GM23338 (cell line): ENCODE results near the gene LGALS1. TPM values are rescaled to one million over a fixed set of nuclear protein-coding genes. Genes with fewer than 3 reads are reported as not detected.

Source experiments
- ATAC-seq: fragments of 200-7000 bp; cut with Tn5 transposase; 3 replicates; pipeline ENCODE4 v1.9.1; 2020
- DNase-seq: peaks from one replicate; pipeline ENCODE4 v3.0.0-alpha.2; 2015; ENCODE audit warnings: low spot score
- H2AFZ ChIP-seq: fragments of 200-600 bp; sonication (generic); 2 replicates; pipeline ENCODE4 v1.8.0; 2016; ENCODE audit warnings: antibody characterized with exemption, mild to moderate bottlenecking, moderate library complexity
- H3F3A ChIP-seq: fragments of 200-600 bp; sonication (generic); replicated peaks from 2 replicates; pipeline ENCODE4 v1.8.0; 2017; ENCODE audit warnings: antibody characterized with exemption, mixed run types, low read depth
- H3K27ac ChIP-seq: fragments of 200-600 bp; sonication (generic); 2 replicates; pipeline ENCODE4 v1.6.1; 2016; ENCODE audit warnings: low read depth
- H3K27me3 ChIP-seq: fragments of 200-600 bp; sonication (generic); 2 replicates; pipeline ENCODE4 v1.8.0; 2016; ENCODE audit warnings: mild to moderate bottlenecking, mixed run types, moderate library complexity; ENCODE audit not compliant: insufficient read depth
- H3K36me3 ChIP-seq: fragments of 200-600 bp; sonication (generic); 2 replicates; pipeline ENCODE4 v1.8.0; 2016; ENCODE audit warnings: mild to moderate bottlenecking; ENCODE audit not compliant: insufficient read depth
- H3K4me1 ChIP-seq: fragments of 200-600 bp; sonication (generic); 2 replicates; pipeline ENCODE4 v1.8.0; 2016; ENCODE audit warnings: mild to moderate bottlenecking, moderate library complexity; ENCODE audit not compliant: insufficient read depth
- H3K4me2 ChIP-seq: fragments of 200-600 bp; sonication (generic); 2 replicates; pipeline ENCODE4 v1.7.1; 2017; ENCODE audit warnings: mixed run types
- H3K4me3 ChIP-seq: fragments of 200-600 bp; sonication (generic); 2 replicates; pipeline ENCODE4 v1.6.1; 2016; ENCODE audit warnings: mixed run types
- H3K79me2 ChIP-seq: fragments of 200-600 bp; sonication (generic); replicated peaks from 2 replicates; pipeline ENCODE4 v1.8.0; 2017; ENCODE audit warnings: mild to moderate bottlenecking; ENCODE audit not compliant: insufficient read depth
- H3K9me2 ChIP-seq: fragments of 200-600 bp; sonication (generic); 2 replicates; pipeline ENCODE4 v1.8.0; 2017; ENCODE audit not compliant: insufficient read depth
- H4K20me1 ChIP-seq: fragments of 200-600 bp; sonication (generic); replicated peaks from 2 replicates; pipeline ENCODE4 v1.8.0; 2017; ENCODE audit warnings: mild to moderate bottlenecking; ENCODE audit not compliant: insufficient read depth
- H3K27ac Mint-ChIP-seq: 2 replicates; pipeline ENCODE4 v1.8.0; 2020; ENCODE audit warnings: inconsistent platforms, mild to moderate bottlenecking, moderate library complexity, mixed read lengths
- H3K27me3 Mint-ChIP-seq: 3 replicates; pipeline ENCODE4 v1.8.0; 2022; ENCODE audit warnings: low read depth, mild to moderate bottlenecking, moderate library complexity, mixed read lengths, inconsistent platforms; ENCODE audit not compliant: insufficient read depth, poor library complexity
- H3K36me3 Mint-ChIP-seq: 3 replicates; pipeline ENCODE4 v1.8.0; 2021; ENCODE audit warnings: low read depth, mild to moderate bottlenecking, inconsistent platforms, moderate library complexity, mixed read lengths
- H3K4me1 Mint-ChIP-seq: 3 replicates; pipeline ENCODE4 v1.8.0; 2020; ENCODE audit warnings: mild to moderate bottlenecking, inconsistent platforms, mixed read lengths
- H3K4me3 Mint-ChIP-seq: 3 replicates; pipeline ENCODE4 v1.8.0; 2021; ENCODE audit warnings: moderate library complexity, mild to moderate bottlenecking, inconsistent platforms, mixed read lengths
- H3K9me3 Mint-ChIP-seq: 3 replicates; pipeline ENCODE4 v1.8.0; 2020; ENCODE audit warnings: moderate library complexity, mild to moderate bottlenecking, inconsistent platforms, mixed read lengths
- CREB1 ChIP-seq: fragments of 250-450 bp; sonication (Bioruptor Pico); IDR thresholded peaks from 2 replicates; pipeline ENCODE4 v1.5.0; 2020; ENCODE audit warnings: low read depth, mild to moderate bottlenecking, moderate library complexity
- EZH2 ChIP-seq: fragments of 200-600 bp; sonication (generic); IDR thresholded peaks from one replicate; pipeline ENCODE4 v1.8.0; 2017; ENCODE audit warnings: antibody characterized with exemption, mild to moderate bottlenecking, low read depth; ENCODE audit not compliant: unreplicated experiment
- EZH2phosphoT487 ChIP-seq: fragments of 200-600 bp; sonication (generic); IDR thresholded peaks from one replicate; pipeline ENCODE4 v1.8.1; 2018; ENCODE audit warnings: antibody characterized with exemption; ENCODE audit not compliant: unreplicated experiment
- JUNB ChIP-seq: IDR thresholded peaks from one replicate; pipeline ENCODE4 v1.6.1; 2016; ENCODE audit warnings: antibody characterized with exemption; ENCODE audit not compliant: unreplicated experiment
- NANOG ChIP-seq: IDR thresholded peaks from 2 replicates; pipeline ENCODE4 v1.6.1; 2016; ENCODE audit warnings: antibody characterized with exemption, borderline replicate concordance
- POLR2AphosphoS5 ChIP-seq: IDR thresholded peaks from 2 replicates; pipeline ENCODE4 v1.6.1; 2016; ENCODE audit warnings: antibody characterized with exemption, low read depth
- STAT1 ChIP-seq: IDR thresholded peaks from one replicate; pipeline ENCODE4 v1.6.1; 2016; ENCODE audit warnings: antibody characterized with exemption; ENCODE audit not compliant: unreplicated experiment
- ZNF114 ChIP-seq: fragments of 250-450 bp; sonication (Bioruptor Pico); IDR thresholded peaks from 2 replicates; pipeline ENCODE4 v1.5.0; 2020; ENCODE audit warnings: mild to moderate bottlenecking, moderate library complexity
- ZNF331 ChIP-seq: fragments of 250-450 bp; sonication (Bioruptor Pico); IDR thresholded peaks from 2 replicates; pipeline ENCODE4 v1.5.0; 2020; ENCODE audit warnings: low read depth, mild to moderate bottlenecking, moderate library complexity
- polyA plus RNA-seq: library from polyadenylated mRNA; unstranded; fragments of >200 nt; fragmentation: Nextera tagmentation; extraction: Ambion mirVana; gene quantifications from 2 replicates; pipeline ENCODE4 v1.2.1, GENCODE V29; 2016
- total RNA-seq: library from RNA; depleted of rRNA; stranded (reverse); fragments of >200 nt; shearing (Covaris generic); gene quantifications from 2 replicates; pipeline ENCODE4 v1.2.3, GENCODE V29; 2014
- TF ChIP-seq, protein P1 (sequence below): fragments of 250-450 bp; sonication (Bioruptor Pico); IDR thresholded peaks from 2 replicates; pipeline ENCODE4 v1.5.0; 2020; ENCODE audit warnings: mild to moderate bottlenecking, moderate library complexity
- TF ChIP-seq, protein P2 (sequence below), 2 experiments: fragments of 200-600 bp in 1 of 2; sonication (generic) in 1 of 2; conservative IDR thresholded peaks; 2 replicates each; pipeline versions ENCODE4 v1.5.1 to v1.6.1; 2016 to 2017; ENCODE audit warnings: antibody characterized with exemption in 2 of 2, low read depth in 2 of 2, mild to moderate bottlenecking in 2 of 2, moderate library complexity in 1 of 2
- TF ChIP-seq, protein P3 (sequence below): IDR thresholded peaks from 2 replicates; pipeline ENCODE4 v1.6.1; 2016; ENCODE audit warnings: antibody characterized with exemption
- TF ChIP-seq, protein P4 (sequence below): IDR thresholded peaks from one replicate; pipeline ENCODE4 v1.6.1; 2018; ENCODE audit warnings: antibody characterized with exemption; ENCODE audit not compliant: unreplicated experiment

LGALS1 gene
- total and polyA plus RNA-seq, 2 experiments from 2014 or later, result 31.2 to 62.5 TPM

DNA sequence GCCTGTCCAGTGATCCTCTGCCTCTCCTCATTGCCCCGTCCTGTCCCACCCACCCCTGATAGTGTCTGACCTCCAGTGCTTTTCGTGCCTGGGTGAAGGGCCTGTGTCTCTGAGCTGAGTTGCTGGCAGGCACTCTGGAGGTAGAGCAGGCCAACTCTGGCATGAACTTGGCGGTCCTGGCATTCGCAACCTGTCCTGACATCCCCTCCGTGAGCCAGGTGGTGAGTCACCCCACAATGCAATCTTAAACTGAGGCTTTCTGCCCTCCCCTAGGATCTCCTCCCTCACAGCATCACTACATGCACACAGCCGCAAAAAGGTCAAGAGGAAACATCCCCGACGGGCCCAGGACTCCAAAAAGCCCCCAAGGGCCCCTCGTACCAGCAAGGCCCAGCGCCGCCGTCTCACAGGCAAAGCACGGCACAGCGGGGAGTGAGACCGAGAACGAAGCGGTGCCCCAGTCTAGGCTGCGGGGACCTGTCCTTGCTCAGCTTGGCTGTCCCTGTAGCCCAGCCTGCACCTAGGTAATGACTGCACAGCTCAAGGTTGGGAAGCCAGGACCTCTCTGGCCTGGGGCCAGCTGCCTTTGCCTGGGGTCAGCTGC, 15.6 kb downstream of the LGALS1 start:
- H3K79me2 ChIP-seq, result peaks cover 11% of the 10 kb centered on the region
- DNase-seq (no peak), ATAC-seq (no peak)
- H3K27me3 ChIP-seq, result no peaks in the 10 kb centered on the region
- peaks cover 4% of the 10 kb centered on the region for H3K4me1 ChIP-seq
- H3F3A ChIP-seq, result peaks cover 7% of the 10 kb centered on the region
- H3K27ac ChIP-seq, result no peak overlapping the region
- no peaks in the 10 kb centered on the region for H3K9me2 ChIP-seq
- H3K4me3 Mint-ChIP-seq, result no peak overlapping the region; the same call in 2 of the 3 replicates
- peaks cover 6% of the 10 kb centered on the region for H3K27me3 Mint-ChIP-seq
- no peak overlapping the region for H3K4me3 ChIP-seq
- peaks cover 42% of the 10 kb centered on the region for H3K36me3 Mint-ChIP-seq
- no peak overlapping the region for H3K27ac Mint-ChIP-seq
- TF ChIP-seq EZH2phosphoT487 (no peak), POLR2AphosphoS5 (no peak), STAT1 (no peak), CREB1 (CRISPR knock-in tag) (no peak), JUNB (no peak), ZNF331 (CRISPR knock-in tag) (no peak), EZH2 (no peak), ZNF114 (CRISPR knock-in tag) (no peak), NANOG (no peak)
- TF ChIP-seq, protein P1, sequence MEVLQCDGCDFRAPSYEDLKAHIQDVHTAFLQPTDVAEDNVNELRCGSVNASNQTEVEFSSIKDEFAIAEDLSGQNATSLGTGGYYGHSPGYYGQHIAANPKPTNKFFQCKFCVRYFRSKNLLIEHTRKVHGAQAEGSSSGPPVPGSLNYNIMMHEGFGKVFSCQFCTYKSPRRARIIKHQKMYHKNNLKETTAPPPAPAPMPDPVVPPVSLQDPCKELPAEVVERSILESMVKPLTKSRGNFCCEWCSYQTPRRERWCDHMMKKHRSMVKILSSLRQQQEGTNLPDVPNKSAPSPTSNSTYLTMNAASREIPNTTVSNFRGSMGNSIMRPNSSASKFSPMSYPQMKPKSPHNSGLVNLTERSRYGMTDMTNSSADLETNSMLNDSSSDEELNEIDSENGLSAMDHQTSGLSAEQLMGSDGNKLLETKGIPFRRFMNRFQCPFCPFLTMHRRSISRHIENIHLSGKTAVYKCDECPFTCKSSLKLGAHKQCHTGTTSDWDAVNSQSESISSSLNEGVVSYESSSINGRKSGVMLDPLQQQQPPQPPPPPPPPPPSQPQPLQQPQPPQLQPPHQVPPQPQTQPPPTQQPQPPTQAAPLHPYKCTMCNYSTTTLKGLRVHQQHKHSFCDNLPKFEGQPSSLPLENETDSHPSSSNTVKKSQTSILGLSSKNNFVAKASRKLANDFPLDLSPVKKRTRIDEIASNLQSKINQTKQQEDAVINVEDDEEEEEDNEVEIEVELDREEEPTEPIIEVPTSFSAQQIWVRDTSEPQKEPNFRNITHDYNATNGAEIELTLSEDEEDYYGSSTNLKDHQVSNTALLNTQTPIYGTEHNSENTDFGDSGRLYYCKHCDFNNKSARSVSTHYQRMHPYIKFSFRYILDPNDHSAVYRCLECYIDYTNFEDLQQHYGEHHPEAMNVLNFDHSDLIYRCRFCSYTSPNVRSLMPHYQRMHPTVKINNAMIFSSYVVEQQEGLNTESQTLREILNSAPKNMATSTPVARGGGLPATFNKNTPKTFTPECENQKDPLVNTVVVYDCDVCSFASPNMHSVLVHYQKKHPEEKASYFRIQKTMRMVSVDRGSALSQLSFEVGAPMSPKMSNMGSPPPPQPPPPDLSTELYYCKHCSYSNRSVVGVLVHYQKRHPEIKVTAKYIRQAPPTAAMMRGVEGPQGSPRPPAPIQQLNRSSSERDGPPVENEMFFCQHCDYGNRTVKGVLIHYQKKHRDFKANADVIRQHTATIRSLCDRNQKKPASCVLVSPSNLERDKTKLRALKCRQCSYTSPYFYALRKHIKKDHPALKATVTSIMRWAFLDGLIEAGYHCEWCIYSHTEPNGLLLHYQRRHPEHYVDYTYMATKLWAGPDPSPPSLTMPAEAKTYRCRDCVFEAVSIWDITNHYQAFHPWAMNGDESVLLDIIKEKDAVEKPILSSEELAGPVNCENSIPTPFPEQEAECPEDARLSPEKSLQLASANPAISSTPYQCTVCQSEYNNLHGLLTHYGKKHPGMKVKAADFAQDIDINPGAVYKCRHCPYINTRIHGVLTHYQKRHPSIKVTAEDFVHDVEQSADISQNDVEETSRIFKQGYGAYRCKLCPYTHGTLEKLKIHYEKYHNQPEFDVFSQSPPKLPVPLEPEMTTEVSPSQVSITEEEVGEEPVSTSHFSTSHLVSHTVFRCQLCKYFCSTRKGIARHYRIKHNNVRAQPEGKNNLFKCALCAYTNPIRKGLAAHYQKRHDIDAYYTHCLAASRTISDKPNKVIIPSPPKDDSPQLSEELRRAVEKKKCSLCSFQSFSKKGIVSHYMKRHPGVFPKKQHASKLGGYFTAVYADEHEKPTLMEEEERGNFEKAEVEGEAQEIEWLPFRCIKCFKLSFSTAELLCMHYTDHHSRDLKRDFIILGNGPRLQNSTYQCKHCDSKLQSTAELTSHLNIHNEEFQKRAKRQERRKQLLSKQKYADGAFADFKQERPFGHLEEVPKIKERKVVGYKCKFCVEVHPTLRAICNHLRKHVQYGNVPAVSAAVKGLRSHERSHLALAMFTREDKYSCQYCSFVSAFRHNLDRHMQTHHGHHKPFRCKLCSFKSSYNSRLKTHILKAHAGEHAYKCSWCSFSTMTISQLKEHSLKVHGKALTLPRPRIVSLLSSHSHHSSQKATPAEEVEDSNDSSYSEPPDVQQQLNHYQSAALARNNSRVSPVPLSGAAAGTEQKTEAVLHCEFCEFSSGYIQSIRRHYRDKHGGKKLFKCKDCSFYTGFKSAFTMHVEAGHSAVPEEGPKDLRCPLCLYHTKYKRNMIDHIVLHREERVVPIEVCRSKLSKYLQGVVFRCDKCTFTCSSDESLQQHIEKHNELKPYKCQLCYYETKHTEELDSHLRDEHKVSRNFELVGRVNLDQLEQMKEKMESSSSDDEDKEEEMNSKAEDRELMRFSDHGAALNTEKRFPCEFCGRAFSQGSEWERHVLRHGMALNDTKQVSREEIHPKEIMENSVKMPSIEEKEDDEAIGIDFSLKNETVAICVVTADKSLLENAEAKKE (CRISPR knock-in tag), result no peak
- TF ChIP-seq, protein P2, sequence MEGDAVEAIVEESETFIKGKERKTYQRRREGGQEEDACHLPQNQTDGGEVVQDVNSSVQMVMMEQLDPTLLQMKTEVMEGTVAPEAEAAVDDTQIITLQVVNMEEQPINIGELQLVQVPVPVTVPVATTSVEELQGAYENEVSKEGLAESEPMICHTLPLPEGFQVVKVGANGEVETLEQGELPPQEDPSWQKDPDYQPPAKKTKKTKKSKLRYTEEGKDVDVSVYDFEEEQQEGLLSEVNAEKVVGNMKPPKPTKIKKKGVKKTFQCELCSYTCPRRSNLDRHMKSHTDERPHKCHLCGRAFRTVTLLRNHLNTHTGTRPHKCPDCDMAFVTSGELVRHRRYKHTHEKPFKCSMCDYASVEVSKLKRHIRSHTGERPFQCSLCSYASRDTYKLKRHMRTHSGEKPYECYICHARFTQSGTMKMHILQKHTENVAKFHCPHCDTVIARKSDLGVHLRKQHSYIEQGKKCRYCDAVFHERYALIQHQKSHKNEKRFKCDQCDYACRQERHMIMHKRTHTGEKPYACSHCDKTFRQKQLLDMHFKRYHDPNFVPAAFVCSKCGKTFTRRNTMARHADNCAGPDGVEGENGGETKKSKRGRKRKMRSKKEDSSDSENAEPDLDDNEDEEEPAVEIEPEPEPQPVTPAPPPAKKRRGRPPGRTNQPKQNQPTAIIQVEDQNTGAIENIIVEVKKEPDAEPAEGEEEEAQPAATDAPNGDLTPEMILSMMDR (conservative IDR thresholded peaks at IDR 0.05; ENCODE audit: low read depth in 2 of 2), result no peak
- TF ChIP-seq, protein P3, sequence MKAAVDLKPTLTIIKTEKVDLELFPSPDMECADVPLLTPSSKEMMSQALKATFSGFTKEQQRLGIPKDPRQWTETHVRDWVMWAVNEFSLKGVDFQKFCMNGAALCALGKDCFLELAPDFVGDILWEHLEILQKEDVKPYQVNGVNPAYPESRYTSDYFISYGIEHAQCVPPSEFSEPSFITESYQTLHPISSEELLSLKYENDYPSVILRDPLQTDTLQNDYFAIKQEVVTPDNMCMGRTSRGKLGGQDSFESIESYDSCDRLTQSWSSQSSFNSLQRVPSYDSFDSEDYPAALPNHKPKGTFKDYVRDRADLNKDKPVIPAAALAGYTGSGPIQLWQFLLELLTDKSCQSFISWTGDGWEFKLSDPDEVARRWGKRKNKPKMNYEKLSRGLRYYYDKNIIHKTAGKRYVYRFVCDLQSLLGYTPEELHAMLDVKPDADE, result no peak
- TF ChIP-seq, protein P4, sequence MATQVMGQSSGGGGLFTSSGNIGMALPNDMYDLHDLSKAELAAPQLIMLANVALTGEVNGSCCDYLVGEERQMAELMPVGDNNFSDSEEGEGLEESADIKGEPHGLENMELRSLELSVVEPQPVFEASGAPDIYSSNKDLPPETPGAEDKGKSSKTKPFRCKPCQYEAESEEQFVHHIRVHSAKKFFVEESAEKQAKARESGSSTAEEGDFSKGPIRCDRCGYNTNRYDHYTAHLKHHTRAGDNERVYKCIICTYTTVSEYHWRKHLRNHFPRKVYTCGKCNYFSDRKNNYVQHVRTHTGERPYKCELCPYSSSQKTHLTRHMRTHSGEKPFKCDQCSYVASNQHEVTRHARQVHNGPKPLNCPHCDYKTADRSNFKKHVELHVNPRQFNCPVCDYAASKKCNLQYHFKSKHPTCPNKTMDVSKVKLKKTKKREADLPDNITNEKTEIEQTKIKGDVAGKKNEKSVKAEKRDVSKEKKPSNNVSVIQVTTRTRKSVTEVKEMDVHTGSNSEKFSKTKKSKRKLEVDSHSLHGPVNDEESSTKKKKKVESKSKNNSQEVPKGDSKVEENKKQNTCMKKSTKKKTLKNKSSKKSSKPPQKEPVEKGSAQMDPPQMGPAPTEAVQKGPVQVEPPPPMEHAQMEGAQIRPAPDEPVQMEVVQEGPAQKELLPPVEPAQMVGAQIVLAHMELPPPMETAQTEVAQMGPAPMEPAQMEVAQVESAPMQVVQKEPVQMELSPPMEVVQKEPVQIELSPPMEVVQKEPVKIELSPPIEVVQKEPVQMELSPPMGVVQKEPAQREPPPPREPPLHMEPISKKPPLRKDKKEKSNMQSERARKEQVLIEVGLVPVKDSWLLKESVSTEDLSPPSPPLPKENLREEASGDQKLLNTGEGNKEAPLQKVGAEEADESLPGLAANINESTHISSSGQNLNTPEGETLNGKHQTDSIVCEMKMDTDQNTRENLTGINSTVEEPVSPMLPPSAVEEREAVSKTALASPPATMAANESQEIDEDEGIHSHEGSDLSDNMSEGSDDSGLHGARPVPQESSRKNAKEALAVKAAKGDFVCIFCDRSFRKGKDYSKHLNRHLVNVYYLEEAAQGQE, result no peak
- peaks cover 6% of the 10 kb centered on the region for H3K4me1 Mint-ChIP-seq
- no peak overlapping the region for H2AFZ ChIP-seq
- no peaks in the 10 kb centered on the region; the same call in 2 of the 3 replicates for H3K9me3 Mint-ChIP-seq
- H4K20me1 ChIP-seq, result no peaks in the 10 kb centered on the region
- H3K36me3 ChIP-seq, result no peaks in the 10 kb centered on the region
- H3K4me2 ChIP-seq, result no peak overlapping the region
